HG03135 (cell line): ENCODE measurements around the gene ADRB2.

Experiments used
- ATAC-seq: cut with Tn5 transposase; IDR thresholded peaks from one replicate; pipeline ENCODE4 v1.9.1; 2021; ENCODE audit warnings: mild to moderate bottlenecking, moderate library complexity; ENCODE audit not compliant: unreplicated experiment

The ADRB2 gene

GRCh38 chr5:148804393-148804792 lies 22.0 kb upstream of the ADRB2 start:
- ATAC-seq: no peak

GRCh38 chr5:148805326-148806290 lies 20.8 kb upstream of the ADRB2 start:
- no peak for ATAC-seq

GRCh38 chr5:148806520-148806931 lies 19.9 kb upstream of the ADRB2 start:
- ATAC-seq: no peak

GRCh38 chr5:148807851-148808250 lies 18.6 kb upstream of the ADRB2 start:
- ATAC-seq: no peak

- peak; percentile 79 for ATAC-seq
Measured at GRCh38 chr5:148808864-148809642, 17.4 kb upstream of the ADRB2 start.

- no peak for ATAC-seq
Measured at GRCh38 chr5:148809781-148810524, 16.5 kb upstream of the ADRB2 start.

GRCh38 chr5:148810823-148811222 lies 15.6 kb upstream of the ADRB2 start:
- no peak for ATAC-seq

GRCh38 chr5:148811756-148812155 lies 14.7 kb upstream of the ADRB2 start:
- ATAC-seq: no peak

- ATAC-seq: no peak
Measured at GRCh38 chr5:148815086-148815485, 11.3 kb upstream of the ADRB2 start.

- no peak for ATAC-seq
Measured at GRCh38 chr5:148815578-148815977, 10.8 kb upstream of the ADRB2 start.

GRCh38 chr5:148816357-148816756 lies 10.1 kb upstream of the ADRB2 start:
- ATAC-seq: no peak

- no peak for ATAC-seq
Measured at GRCh38 chr5:148816782-148817181, 9.6 kb upstream of the ADRB2 start.

GRCh38 chr5:148817606-148818005 lies 8.8 kb upstream of the ADRB2 start:
- ATAC-seq: no peak

GRCh38 chr5:148820461-148821395 lies 5.7 kb upstream of the ADRB2 start:
- ATAC-seq: peak; percentile 54

GRCh38 chr5:148823871-148824270 lies 2.5 kb upstream of the ADRB2 start:
- no peak for ATAC-seq

- ATAC-seq: no peak
Measured at GRCh38 chr5:148825716-148826052, 727 bp upstream of the ADRB2 start.

GRCh38 chr5:148826739-148827070 lies 294 bp downstream of the ADRB2 start:
- peak; percentile 27 for ATAC-seq

- no peak for ATAC-seq
Measured at GRCh38 chr5:148827723-148828122, 1.3 kb downstream of the ADRB2 start.

GRCh38 chr5:148828511-148829247 lies 2.3 kb downstream of the ADRB2 start:
- ATAC-seq: no peak

GRCh38 chr5:148829248-148829594 lies 2.8 kb downstream of the ADRB2 start:
- ATAC-seq: no peak
